ENCODE data around the gene SWSAP1. TPM values are rescaled to one million over a fixed set of nuclear protein-coding genes. Genes with fewer than 3 reads are reported as not detected.

The SWSAP1 gene
- total RNA-seq, 2 experiments from 2014 or later = 1.5 to 1.7 TPM

DNA sequence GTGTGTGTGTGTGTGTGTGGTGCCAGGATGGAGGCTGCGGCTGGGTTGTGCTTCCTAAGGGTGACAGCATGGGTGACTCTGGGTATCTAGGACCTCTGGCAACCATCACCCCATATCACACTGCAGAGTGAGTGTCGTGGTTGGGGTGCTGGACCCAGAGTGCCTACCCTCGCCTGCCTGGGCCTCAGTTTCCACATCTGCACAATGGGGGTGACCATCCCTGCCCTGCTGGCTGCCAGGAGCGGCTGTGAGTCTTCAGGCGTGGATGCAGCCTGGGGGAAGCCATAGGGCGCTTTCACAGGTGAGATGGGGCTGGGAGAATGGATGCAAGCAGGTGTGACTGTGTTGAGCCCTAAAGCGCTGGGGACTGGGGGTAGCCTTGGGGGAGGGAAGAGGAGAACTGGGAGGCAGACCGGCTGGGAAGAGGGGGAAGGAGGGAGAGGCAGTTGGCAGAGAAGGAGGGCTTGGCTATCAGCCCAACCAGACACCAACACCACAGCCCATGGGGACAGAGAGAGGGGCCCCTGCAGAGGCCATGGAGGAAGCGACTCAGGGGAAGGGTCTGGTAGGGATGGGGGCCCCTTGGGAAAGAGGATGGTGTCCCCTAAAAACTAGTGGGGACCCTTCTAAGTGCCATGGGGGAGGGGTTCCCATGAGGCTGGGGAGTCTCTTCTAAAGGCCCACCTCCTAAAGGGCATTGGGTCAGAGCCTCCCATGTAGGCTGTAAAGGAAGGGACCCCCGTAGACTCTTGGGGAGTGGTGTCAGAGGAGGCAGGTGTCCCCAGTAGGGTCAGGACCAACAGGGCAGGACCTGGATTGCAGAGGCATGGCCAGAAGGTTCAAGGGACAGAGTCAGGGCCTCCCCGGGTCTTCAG, 17.6 kb upstream of the SWSAP1 start:
- H3K9me3 Mint-ChIP-seq = no peaks in the 10 kb centered on the region
- no peak overlapping the region for H3K4me3 Mint-ChIP-seq
- CTCF ChIA-PET = no interaction called here

DNA sequence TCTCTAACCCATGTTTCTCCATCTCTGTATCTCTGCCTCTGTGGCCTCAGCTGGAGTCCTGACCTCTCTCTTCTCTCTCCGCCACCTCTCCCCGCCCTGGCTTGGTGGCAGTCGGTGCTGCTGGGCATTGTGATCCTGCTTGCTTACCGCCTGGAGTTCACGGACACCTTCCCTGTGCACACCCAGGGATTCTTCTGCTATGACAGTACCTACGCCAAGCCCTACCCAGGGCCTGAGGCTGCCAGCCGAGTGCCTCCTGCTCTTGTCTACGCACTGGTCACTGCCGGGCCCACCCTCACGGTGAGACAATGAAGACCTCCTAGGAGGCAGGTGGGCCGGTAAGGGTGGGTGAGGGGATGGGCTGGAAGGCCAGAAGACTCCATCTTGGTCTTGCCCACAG, 15.0 kb upstream of the SWSAP1 start:
- ChIA-PET POLR2A (no interaction called here), CTCF (no interaction called here)
- intact Hi-C loops (cut with micrococcal nuclease) = no loop called here
- no peak overlapping the region for H3K4me3 Mint-ChIP-seq
- H3K4me1 Mint-ChIP-seq (ENCODE audit: low read depth) = peaks cover 12% of the 10 kb centered on the region
- H3K27me3 Mint-ChIP-seq = no peaks in the 10 kb centered on the region
- no peak for DNase-seq
- H3K27ac Mint-ChIP-seq = no peak overlapping the region
- no peaks in the 10 kb centered on the region for H3K9me3 Mint-ChIP-seq
- no peaks in the 10 kb centered on the region for H3K36me3 Mint-ChIP-seq

More for the DNA sequence above, 17.6 kb upstream of the SWSAP1 start:
- Mint-ChIP-seq H3K27ac (no peak overlapping the region), H3K4me1 (ENCODE audit: low read depth) (peaks cover 12% of the 10 kb centered on the region), H3K36me3 (no peaks in the 10 kb centered on the region), H3K27me3 (no peaks in the 10 kb centered on the region)
- intact Hi-C loops (cut with micrococcal nuclease) = no loop called here
- no peak for DNase-seq
- POLR2A ChIA-PET = no interaction called here

GRCh38 chr19:11361037-11361770, 13.3 kb upstream of the SWSAP1 start:
- Mint-ChIP-seq H3K27me3 (no peaks in the 10 kb centered on the region), H3K27ac (no peak overlapping the region), H3K36me3 (no peaks in the 10 kb centered on the region), H3K9me3 (no peaks in the 10 kb centered on the region), H3K4me1 (ENCODE audit: low read depth) (peaks cover 2% of the 10 kb centered on the region), H3K4me3 (no peak overlapping the region)
- ChIA-PET CTCF (interaction anchor here (0.6 kb wide), 1 partner anchor 60 kb away, joined by 4 read pairs; no protein-coding TSS in a partner anchor), POLR2A (interaction anchor here (1.0 kb wide), 1 partner anchor 14 kb away, joined by 3 read pairs; no protein-coding TSS in a partner anchor)
- intact Hi-C loops (cut with micrococcal nuclease) = no loop called here
- no peak for DNase-seq

GRCh38 chr19:11361771-11362731, 12.4 kb upstream of the SWSAP1 start:
- POLR2A ChIA-PET = no interaction called here
- Mint-ChIP-seq H3K27ac (no peak overlapping the region), H3K27me3 (no peaks in the 10 kb centered on the region), H3K4me1 (ENCODE audit: low read depth) (no peaks in the 10 kb centered on the region), H3K9me3 (no peaks in the 10 kb centered on the region), H3K36me3 (no peaks in the 10 kb centered on the region), H3K4me3 (no peak overlapping the region)
- CTCF ChIA-PET = no interaction called here
- intact Hi-C loops (cut with micrococcal nuclease) = no loop called here
- no peak for DNase-seq

GRCh38 chr19:11363881-11364280, 10.6 kb upstream of the SWSAP1 start:
- no peak for DNase-seq
- ChIA-PET CTCF (no interaction called here), POLR2A (interaction anchor here (0.6 kb wide), 1 partner anchor 24 kb away, joined by 3 read pairs; no protein-coding TSS in a partner anchor)
- H3K36me3 Mint-ChIP-seq = peaks cover 4% of the 10 kb centered on the region
- no peaks in the 10 kb centered on the region for H3K27me3 Mint-ChIP-seq
- intact Hi-C loops (cut with micrococcal nuclease) = no loop called here
- no peaks in the 10 kb centered on the region for H3K4me1 Mint-ChIP-seq (ENCODE audit: low read depth)
- no peaks in the 10 kb centered on the region for H3K9me3 Mint-ChIP-seq
- H3K4me3 Mint-ChIP-seq = no peak overlapping the region
- H3K27ac Mint-ChIP-seq = no peak overlapping the region

GRCh38 chr19:11364296-11364904, 10.1 kb upstream of the SWSAP1 start:
- Mint-ChIP-seq H3K9me3 (no peaks in the 10 kb centered on the region), H3K27ac (no peak overlapping the region), H3K36me3 (peaks cover 4% of the 10 kb centered on the region), H3K4me1 (ENCODE audit: low read depth) (no peaks in the 10 kb centered on the region), H3K4me3 (no peak overlapping the region), H3K27me3 (no peaks in the 10 kb centered on the region)
- CTCF ChIA-PET = no interaction called here
- POLR2A ChIA-PET = no interaction called here
- no peak for DNase-seq
- intact Hi-C loops (cut with micrococcal nuclease) = no loop called here

- Mint-ChIP-seq H3K27ac (no peak overlapping the region), H3K36me3 (peaks cover 4% of the 10 kb centered on the region), H3K4me1 (ENCODE audit: low read depth) (no peaks in the 10 kb centered on the region), H3K27me3 (no peaks in the 10 kb centered on the region), H3K9me3 (no peaks in the 10 kb centered on the region), H3K4me3 (no peak overlapping the region)
- POLR2A ChIA-PET = no interaction called here
- intact Hi-C loops (cut with micrococcal nuclease) = no loop called here
- DNase-seq = no peak
- CTCF ChIA-PET = no interaction called here
Measured at GRCh38 chr19:11364935-11365334, 9.5 kb upstream of the SWSAP1 start.

GRCh38 chr19:11365557-11366117, 8.8 kb upstream of the SWSAP1 start:
- no peaks in the 10 kb centered on the region for H3K9me3 Mint-ChIP-seq
- ChIA-PET POLR2A (no interaction called here), CTCF (no interaction called here)
- H3K4me3 Mint-ChIP-seq = no peak overlapping the region
- no peak for DNase-seq
- H3K27ac Mint-ChIP-seq = no peak overlapping the region
- H3K4me1 Mint-ChIP-seq (ENCODE audit: low read depth) = no peaks in the 10 kb centered on the region
- intact Hi-C loops (cut with micrococcal nuclease) = no loop called here
- peaks cover 6% of the 10 kb centered on the region for H3K36me3 Mint-ChIP-seq
- no peaks in the 10 kb centered on the region for H3K27me3 Mint-ChIP-seq

- Mint-ChIP-seq H3K9me3 (no peaks in the 10 kb centered on the region), H3K36me3 (peaks cover 11% of the 10 kb centered on the region), H3K27ac (no peak overlapping the region), H3K27me3 (no peaks in the 10 kb centered on the region), H3K4me3 (no peak overlapping the region), H3K4me1 (ENCODE audit: low read depth) (no peaks in the 10 kb centered on the region)
- no peak for DNase-seq
- ChIA-PET CTCF (interaction anchor here (1.3 kb wide), 1 partner anchor 13 kb away, joined by 6 read pairs; no protein-coding TSS in a partner anchor), POLR2A (no interaction called here)
- intact Hi-C loops (cut with micrococcal nuclease) = no loop called here
Measured at GRCh38 chr19:11367528-11367927, 6.9 kb upstream of the SWSAP1 start.

GRCh38 chr19:11370744-11371143, 3.7 kb upstream of the SWSAP1 start:
- ChIA-PET CTCF (no interaction called here), POLR2A (no interaction called here)
- no peaks in the 10 kb centered on the region for H3K27me3 Mint-ChIP-seq
- DNase-seq = no peak
- no peak overlapping the region for H3K4me3 Mint-ChIP-seq
- H3K27ac Mint-ChIP-seq = peak overlapping the region; percentile 6
- intact Hi-C loops (cut with micrococcal nuclease) = no loop called here
- no peaks in the 10 kb centered on the region for H3K9me3 Mint-ChIP-seq
- peaks cover 6% of the 10 kb centered on the region for H3K4me1 Mint-ChIP-seq (ENCODE audit: low read depth)
- H3K36me3 Mint-ChIP-seq = peaks cover 14% of the 10 kb centered on the region

DNA sequence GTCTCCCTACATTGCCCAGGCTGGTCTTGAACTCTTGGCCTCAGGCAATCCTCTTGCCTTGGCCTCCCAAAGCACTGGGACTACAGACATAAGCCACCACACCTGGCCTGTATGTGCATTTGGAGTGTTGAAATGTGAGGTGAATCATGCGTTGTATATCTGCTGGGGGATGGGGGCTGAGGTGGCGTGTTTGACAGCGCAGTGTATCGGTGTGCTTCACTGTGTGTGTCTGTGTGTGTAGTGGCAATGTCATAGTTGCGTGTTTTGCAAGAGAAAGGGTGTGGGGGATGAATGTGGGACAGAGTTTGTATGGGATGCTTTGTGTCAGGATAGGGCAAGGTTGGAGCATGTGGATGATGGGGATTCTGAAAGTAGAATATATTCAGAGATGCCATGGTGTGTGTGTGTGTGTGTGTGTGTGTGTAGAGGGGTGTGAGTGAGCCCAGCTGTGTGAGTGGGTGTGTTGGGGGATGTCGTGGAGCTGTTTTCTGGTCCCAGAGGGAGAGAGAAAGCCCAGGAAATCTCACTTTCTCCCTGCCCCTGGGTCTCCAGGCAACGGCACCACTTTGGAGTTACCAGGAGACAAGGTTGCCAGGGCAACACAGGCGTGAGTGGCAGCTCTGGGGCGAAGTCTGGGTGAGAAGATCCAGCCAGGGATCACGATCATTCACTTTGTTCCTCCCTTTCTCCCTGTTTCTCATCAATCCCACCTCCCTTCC, 1.1 kb upstream of the SWSAP1 start:
- Mint-ChIP-seq H3K36me3 (peaks cover 27% of the 10 kb centered on the region), H3K4me1 (ENCODE audit: low read depth) (peaks cover 23% of the 10 kb centered on the region), H3K9me3 (no peaks in the 10 kb centered on the region), H3K27me3 (no peaks in the 10 kb centered on the region), H3K27ac (no peak overlapping the region), H3K4me3 (peak overlapping the region; percentile 4)
- ChIA-PET CTCF (interaction anchor here (2.3 to 4.9 kb wide), 2 partner anchors 10 to 109 kb away, joined by 17 to 36 read pairs; partner anchors contain the start of gene EPOR), POLR2A (no interaction called here)
- DNase-seq = no peak
- intact Hi-C loops (cut with micrococcal nuclease) = no loop called here

Measured in activated CD4-positive, alpha-beta memory T cell treated with anti-CD3 and anti-CD28 coated beads for 36 hours (primary cell).